ENCODE results near the gene PI3. TPM values are rescaled to one million over a fixed set of nuclear protein-coding genes. Genes with fewer than 3 reads are reported as not detected.

Gene PI3, protein sequence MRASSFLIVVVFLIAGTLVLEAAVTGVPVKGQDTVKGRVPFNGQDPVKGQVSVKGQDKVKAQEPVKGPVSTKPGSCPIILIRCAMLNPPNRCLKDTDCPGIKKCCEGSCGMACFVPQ
- total RNA-seq = not detected in 2 replicates

GRCh38 chr20:45174434-45175364 is at the start of gene PI3:
TSS of gene PI3 (plus strand) at chr20:45174902. CDS start at chr20:45174923, 21 bp downstream.

DNA sequence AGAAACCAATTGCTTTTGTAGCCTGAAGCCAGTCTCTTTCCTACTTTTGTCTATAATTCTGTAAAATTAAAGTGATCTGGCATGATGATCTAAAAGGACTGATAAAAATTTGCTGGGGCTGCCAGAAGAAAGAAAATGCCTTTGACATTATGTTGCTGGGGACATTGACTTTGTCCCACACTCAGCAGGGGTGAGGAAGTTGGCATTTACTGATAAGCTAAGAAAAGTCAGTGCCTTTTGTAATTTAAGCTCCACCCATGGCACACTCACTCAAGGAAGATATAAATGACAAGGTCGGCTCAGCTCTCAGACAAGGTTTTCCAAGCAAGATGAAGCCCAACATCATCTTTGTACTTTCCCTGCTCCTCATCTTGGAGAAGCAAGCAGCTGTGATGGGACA is 32.0 kb downstream of the PI3 start, which contains the start of gene SEMG1:
Gene SEMG1, plus strand, starts transcription at position 309 of the 400 bp plus-strand sequence. Its CDS starts 21 bp downstream, at position 330.

DNA sequence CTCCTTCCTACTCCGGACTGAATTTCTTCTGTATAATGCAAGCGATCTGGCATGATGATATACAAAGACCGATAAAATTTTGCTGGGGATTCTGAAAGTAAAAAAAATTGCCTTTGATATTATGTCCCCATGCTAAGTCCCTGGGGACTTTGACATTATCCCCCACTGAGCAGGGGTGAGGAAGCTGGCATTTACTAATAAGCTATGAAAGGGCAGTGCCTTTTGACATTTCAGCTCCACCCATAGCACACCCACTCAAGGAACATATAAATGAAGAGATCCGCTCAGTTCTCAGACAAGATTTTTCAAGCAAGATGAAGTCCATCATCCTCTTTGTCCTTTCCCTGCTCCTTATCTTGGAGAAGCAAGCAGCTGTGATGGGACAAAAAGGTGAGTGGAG is 46.4 kb downstream of the PI3 start, which contains the start of gene SEMG2:
Gene SEMG2, plus strand, starts transcription at position 298 of the 400 bp plus-strand sequence. Its CDS starts 17 bp downstream, at position 315.

Other genes starting within 250 kb of the PI3 start
- 41.5 and 72.5 TPM in 2 replicates for gene TOMM34, start 214.5 kb upstream of the PI3 start, total RNA-seq
- 55.5 and 74.1 TPM in 2 replicates for gene STK4, start 208.4 kb upstream of the PI3 start, total RNA-seq
- gene KCNS1, start 73.8 kb upstream of the PI3 start, total RNA-seq = 1.00 and 1.6 TPM in 2 replicates
- not detected in 2 replicates for gene WFDC5, start 59.7 kb upstream of the PI3 start, total RNA-seq
- gene WFDC12, start 50.4 kb upstream of the PI3 start, total RNA-seq = not detected in 2 replicates
- not detected in 2 replicates for gene SEMG1, start 32.1 kb downstream of the PI3 start, total RNA-seq
- not detected in 2 replicates for gene SEMG2, start 46.5 kb downstream of the PI3 start, total RNA-seq
- not detected in 2 replicates for gene SLPI, start 79.7 kb downstream of the PI3 start, total RNA-seq
- not detected in 2 replicates for gene RBPJL, start 131.9 kb downstream of the PI3 start, total RNA-seq
- gene MATN4, start 133.4 kb downstream of the PI3 start, total RNA-seq = 0.11 TPM in 1 of 2 replicates, not detected in the other
- gene SDC4, start 173.5 kb downstream of the PI3 start, total RNA-seq = 129 and 156 TPM in 2 replicates
- 18.5 and 19.4 TPM in 2 replicates for gene SYS1, start 188.3 kb downstream of the PI3 start, total RNA-seq
- not detected in 2 replicates for gene TP53TG5, start 203.4 kb downstream of the PI3 start, total RNA-seq
- 3.4 and 9.6 TPM in 2 replicates for gene DBNDD2, start 233.4 kb downstream of the PI3 start, total RNA-seq
- gene PIGT, start 241.2 kb downstream of the PI3 start, total RNA-seq = 16.7 and 21.1 TPM in 2 replicates

All from uterine smooth muscle cell (primary cell).